CD14-positive monocyte (primary cell): Measurements from ENCODE around the gene TEX30. TPM values are rescaled to one million over a fixed set of nuclear protein-coding genes. Genes with fewer than 3 reads are reported as not detected.
"Not testable (repeated sequence)": the region's sequence is repeated elsewhere in the genome, so short reads cannot be mapped to it uniquely, and the experiment has no call there.

Source experiments
- DNase-seq, 3 donors: peaks; one replicate each; pipeline ENCODE4 v3.0.0-alpha.2; 2011 to 2022
- H2AFZ ChIP-seq: 2 replicates; pipeline ENCODE4 v1.6.0; 2012; ENCODE audit warnings: mild to moderate bottlenecking, low read depth, low read length, inconsistent platforms; ENCODE audit not compliant: insufficient read depth, poor library complexity, severe bottlenecking
- H3K27ac ChIP-seq, 2 donors: 1 replicate in 1 of 2; 2 replicates in 1 of 2; pipeline ENCODE4 v1.5.1; 2012 to 2013; ENCODE audit warnings: low read length in 2 of 2, control low read depth in 1 of 2, inconsistent platforms in 1 of 2, low read depth in 1 of 2, mild to moderate bottlenecking in 1 of 2
- H3K27me3 ChIP-seq, 2 donors: one replicate each; pipeline versions ENCODE4 v1.6.0 to v1.6.1; 2011 to 2013; ENCODE audit warnings: low read length in 2 of 2; ENCODE audit not compliant: control insufficient read depth in 2 of 2, insufficient read depth in 2 of 2
- H3K36me3 ChIP-seq, 2 donors: replicated peaks in 1 of 2; 1 replicate in 1 of 2; 2 replicates in 1 of 2; pipeline versions ENCODE4 v1.5.1 to v1.6.1; 2012 to 2013; ENCODE audit warnings: low read length in 2 of 2, control low read depth in 1 of 2, inconsistent platforms in 1 of 2, mild to moderate bottlenecking in 1 of 2; ENCODE audit not compliant: insufficient read depth in 2 of 2, control insufficient read depth in 1 of 2
- H3K4me1 ChIP-seq, 2 donors: 1 replicate in 1 of 2; 2 replicates in 1 of 2; pipeline versions ENCODE4 v1.5.1 to v1.6.1; 2012 to 2013; ENCODE audit warnings: low read length in 2 of 2, control low read depth in 1 of 2, inconsistent platforms in 1 of 2, mild to moderate bottlenecking in 1 of 2, moderate library complexity in 1 of 2; ENCODE audit not compliant: insufficient read depth in 2 of 2, control insufficient read depth in 1 of 2
- H3K4me2 ChIP-seq: replicated peaks from 2 replicates; pipeline ENCODE3; 2012; ENCODE audit warnings: low read length, moderate library complexity, mild to moderate bottlenecking; ENCODE audit not compliant: poor library complexity, severe bottlenecking; ENCODE audit errors: extremely low read depth
- H3K4me3 ChIP-seq, 3 experiments: fragments of 200-600 bp in 1 of 3; sonication (generic) in 1 of 3; replicated peaks in 1 of 3; 1 replicate in 2 of 3; 2 replicates in 1 of 3; pipeline ENCODE4 v1.5.1; 2011 to 2013; ENCODE audit warnings: low read length in 3 of 3, mild to moderate bottlenecking in 3 of 3, control low read depth in 2 of 3, low read depth in 2 of 3, inconsistent platforms in 1 of 3, moderate library complexity in 1 of 3
- H3K79me2 ChIP-seq: 2 replicates; pipeline ENCODE4 v1.6.0; 2012; ENCODE audit warnings: mild to moderate bottlenecking, control low read depth, inconsistent platforms, low read length, moderate library complexity; ENCODE audit not compliant: insufficient read depth
- H3K9ac ChIP-seq: 2 replicates; pipeline ENCODE4 v1.6.0; 2017; ENCODE audit warnings: low read length, mild to moderate bottlenecking; ENCODE audit not compliant: insufficient read depth, poor library complexity, severe bottlenecking
- H3K9me3 ChIP-seq, 2 donors: replicated peaks in 1 of 2; 1 replicate in 1 of 2; 2 replicates in 1 of 2; pipeline versions ENCODE4 v1.5.1 to v1.6.1; 2012 to 2013; ENCODE audit warnings: low read length in 2 of 2, control low read depth in 1 of 2; ENCODE audit not compliant: control insufficient read depth in 1 of 2, insufficient read depth in 1 of 2
- H4K20me1 ChIP-seq: 2 replicates; pipeline ENCODE4 v1.6.0; 2012; ENCODE audit warnings: mild to moderate bottlenecking, low read length, control low read depth, moderate library complexity; ENCODE audit not compliant: insufficient read depth
- H3K27ac Mint-ChIP-seq, 7 donors: one replicate each; pipeline ENCODE4 v1.8.0; 2020; ENCODE audit warnings: mild to moderate bottlenecking in 7 of 7, mixed read lengths in 7 of 7, moderate library complexity in 6 of 7, inconsistent platforms in 2 of 7
- H3K27me3 Mint-ChIP-seq, 3 donors: one replicate each; pipeline ENCODE4 v1.8.0; 2021 to 2022; ENCODE audit warnings: low read depth in 3 of 3, mild to moderate bottlenecking in 3 of 3, mixed read lengths in 3 of 3, moderate library complexity in 3 of 3, inconsistent platforms in 1 of 3
- H3K36me3 Mint-ChIP-seq, 2 donors: one replicate each; pipeline ENCODE4 v1.8.0; 2020; ENCODE audit warnings: mixed read lengths in 2 of 2, inconsistent platforms in 1 of 2, mild to moderate bottlenecking in 1 of 2
- H3K4me1 Mint-ChIP-seq: one replicate; pipeline ENCODE4 v1.8.0; 2020; ENCODE audit warnings: mild to moderate bottlenecking, mixed read lengths
- H3K4me3 Mint-ChIP-seq, 2 donors: one replicate each; pipeline ENCODE4 v1.8.0; 2020; ENCODE audit warnings: mild to moderate bottlenecking in 2 of 2, mixed read lengths in 2 of 2, moderate library complexity in 1 of 2
- H3K9me3 Mint-ChIP-seq, 7 donors: one replicate each; pipeline ENCODE4 v1.8.0; 2020 to 2022; ENCODE audit warnings: mixed read lengths in 7 of 7, mild to moderate bottlenecking in 6 of 7, moderate library complexity in 6 of 7, inconsistent platforms in 2 of 7
- WGBS: methylation state at CpG from one replicate; pipeline ENCODE4 v1.1.5; 2013; ENCODE audit warnings: missing lambda C conversion rate; ENCODE audit not compliant: insufficient coverage; 5-methylcytosine and 5-hydroxymethylcytosine counted together
- intact Hi-C, 2 donors: fragments of 100-400 bp; cut with micrococcal nuclease; formaldehyde crosslinking; loops; one replicate each; pipeline versions ENCODE4 v1.15.0 to v1.15.1; 2023
- polyA plus RNA-seq, 3 donors: library from polyadenylated mRNA; depleted of rRNA in 1 of 3; unstranded in 2 of 3; stranded (reverse) in 1 of 3; fragments of 300-500 nt in 2 of 3; fragments of >200 nt in 1 of 3; fragmentation: Illumina TruSeq in 2 of 3; gene quantifications; 1 replicate in 2 of 3; 2 replicates in 1 of 3; pipeline ENCODE4 v1.2.3, GENCODE V29; 2012 to 2021
- TF ChIP-seq, protein P1 (sequence below): fragments of 200-600 bp; IDR thresholded peaks from one replicate; pipeline ENCODE4 v1.8.0; 2022; ENCODE audit warnings: antibody characterized with exemption, mild to moderate bottlenecking

Gene TEX30
- polyA plus RNA-seq, 3 donors: 2.7 to 11.3 (median 10.9) TPM

DNA sequence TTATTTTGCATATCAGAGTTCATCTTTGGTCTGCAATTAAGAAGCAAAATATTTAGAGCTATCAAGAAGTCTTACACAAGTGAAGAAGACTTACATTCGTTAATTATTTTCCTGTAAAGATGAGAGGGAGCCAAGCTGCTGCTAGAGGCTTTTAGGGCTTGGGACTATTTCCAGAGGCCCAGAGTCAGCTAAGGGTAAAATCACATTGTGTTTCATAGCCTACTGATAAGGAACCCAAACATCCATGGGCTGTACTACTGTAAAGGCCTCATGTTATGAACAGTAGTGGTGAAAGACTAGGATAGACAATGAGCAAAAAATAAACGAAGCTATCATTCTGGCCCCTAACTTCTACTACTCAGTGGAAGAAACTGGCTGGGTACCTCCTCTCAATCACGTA, 10.9 kb upstream of the TEX30 start:
- Histone ChIP-seq H3K27ac (no peak overlapping the region), H3K4me2 (no peak overlapping the region), H4K20me1 (no peaks in the 10 kb centered on the region), H2AFZ (no peak overlapping the region), H3K4me3 (no peak overlapping the region), H3K27me3 (no peaks in the 10 kb centered on the region), H3K9ac (no peak overlapping the region), H3K36me3 (no peaks in the 10 kb centered on the region), H3K79me2 (no peaks in the 10 kb centered on the region), H3K4me1 (no peaks in the 10 kb centered on the region), H3K9me3 (peaks cover 0 to 7% of the 10 kb centered on the region in 2 donors)
- Mint-ChIP-seq H3K36me3 (no peaks in the 10 kb centered on the region), H3K27me3 (no peaks in the 10 kb centered on the region), H3K9me3 (peaks cover 0 to 18% (median 8%) of the 10 kb centered on the region in 7 donors), H3K4me3 (no peak overlapping the region), H3K4me1 (peaks cover 2% of the 10 kb centered on the region), H3K27ac (no peak overlapping the region)
- DNase-seq: no peak
- TF ChIP-seq, protein P1, sequence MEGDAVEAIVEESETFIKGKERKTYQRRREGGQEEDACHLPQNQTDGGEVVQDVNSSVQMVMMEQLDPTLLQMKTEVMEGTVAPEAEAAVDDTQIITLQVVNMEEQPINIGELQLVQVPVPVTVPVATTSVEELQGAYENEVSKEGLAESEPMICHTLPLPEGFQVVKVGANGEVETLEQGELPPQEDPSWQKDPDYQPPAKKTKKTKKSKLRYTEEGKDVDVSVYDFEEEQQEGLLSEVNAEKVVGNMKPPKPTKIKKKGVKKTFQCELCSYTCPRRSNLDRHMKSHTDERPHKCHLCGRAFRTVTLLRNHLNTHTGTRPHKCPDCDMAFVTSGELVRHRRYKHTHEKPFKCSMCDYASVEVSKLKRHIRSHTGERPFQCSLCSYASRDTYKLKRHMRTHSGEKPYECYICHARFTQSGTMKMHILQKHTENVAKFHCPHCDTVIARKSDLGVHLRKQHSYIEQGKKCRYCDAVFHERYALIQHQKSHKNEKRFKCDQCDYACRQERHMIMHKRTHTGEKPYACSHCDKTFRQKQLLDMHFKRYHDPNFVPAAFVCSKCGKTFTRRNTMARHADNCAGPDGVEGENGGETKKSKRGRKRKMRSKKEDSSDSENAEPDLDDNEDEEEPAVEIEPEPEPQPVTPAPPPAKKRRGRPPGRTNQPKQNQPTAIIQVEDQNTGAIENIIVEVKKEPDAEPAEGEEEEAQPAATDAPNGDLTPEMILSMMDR: no peak
- 100% methylated on average over 1 of the region's 3 CpGs for WGBS
- intact Hi-C loops: no loop called here

DNA sequence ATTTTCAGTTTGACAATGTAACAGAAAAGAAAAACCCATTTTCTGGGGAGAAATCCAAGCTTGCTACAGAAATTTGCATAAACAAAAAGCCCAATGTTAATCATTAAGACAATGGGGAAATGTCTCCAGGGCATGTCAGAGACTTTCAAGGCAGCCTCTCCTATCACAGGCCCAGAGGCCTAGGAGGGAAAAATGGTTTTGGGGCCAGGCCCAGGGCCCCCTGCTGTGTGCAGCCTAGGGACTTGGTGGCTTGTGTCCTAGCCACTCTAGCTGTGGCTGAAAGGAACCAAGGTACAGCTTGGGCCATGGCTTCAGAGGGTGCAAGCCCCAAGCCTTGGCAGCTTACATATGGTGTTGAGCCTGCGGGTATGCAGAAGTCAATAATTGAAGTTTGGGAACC, 8.0 kb upstream of the TEX30 start:
- TF ChIP-seq, protein P1: no peak
- intact Hi-C loops: no loop called here
- no peaks in the 10 kb centered on the region for H3K36me3 Mint-ChIP-seq
- Histone ChIP-seq H3K9ac (no peak overlapping the region), H3K4me3 (no peak overlapping the region), H3K27ac (no peak overlapping the region), H2AFZ (no peak overlapping the region), H3K36me3 (no peaks in the 10 kb centered on the region), H3K27me3 (no peaks in the 10 kb centered on the region), H4K20me1 (no peaks in the 10 kb centered on the region), H3K9me3 (peaks cover 0 to 7% of the 10 kb centered on the region in 2 donors), H3K4me2 (no peak overlapping the region), H3K79me2 (no peaks in the 10 kb centered on the region), H3K4me1 (no peaks in the 10 kb centered on the region)
- 100% methylated on average over 1 of the region's 1 CpG for WGBS
- no peaks in the 10 kb centered on the region for H3K27me3 Mint-ChIP-seq
- peaks cover 2% of the 10 kb centered on the region for H3K4me1 Mint-ChIP-seq
- no peak overlapping the region for H3K4me3 Mint-ChIP-seq
- H3K27ac Mint-ChIP-seq: peak overlapping the region in 1 of 7 donors; percentile 54
- DNase-seq: no peak
- H3K9me3 Mint-ChIP-seq: peaks cover 0 to 18% (median 8%) of the 10 kb centered on the region in 7 donors

DNA sequence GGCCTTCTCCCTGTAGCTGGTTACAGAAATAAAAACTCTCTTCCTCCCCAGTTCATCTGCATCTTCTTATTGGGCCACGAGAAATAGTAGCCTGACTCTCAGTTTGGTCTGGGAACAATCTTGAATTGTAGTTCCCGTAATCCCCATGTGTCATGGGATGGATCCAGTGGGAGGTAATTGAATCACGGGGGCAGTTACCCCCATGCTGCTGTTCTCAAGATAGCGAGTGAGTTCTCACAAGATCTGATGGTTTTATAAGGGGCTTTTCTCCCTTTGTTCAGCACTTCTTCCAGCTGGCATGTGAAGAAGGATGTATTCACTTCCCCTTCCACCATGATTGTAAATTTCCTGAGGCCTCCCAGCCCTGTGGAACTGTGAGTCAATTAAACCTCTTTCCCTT, 7.1 kb upstream of the TEX30 start:
- DNase-seq, H3K79me2 ChIP-seq: not testable (repeated sequence)

More for the DNA sequence above, 7.1 kb upstream of the TEX30 start:
- H3K4me2 ChIP-seq, intact Hi-C loops, H3K27me3 Mint-ChIP-seq, H3K36me3 ChIP-seq, H3K4me3 ChIP-seq, H3K27ac Mint-ChIP-seq, H3K27ac ChIP-seq, H3K4me1 ChIP-seq, H4K20me1 ChIP-seq, H3K9ac ChIP-seq, H3K36me3 Mint-ChIP-seq, H3K9me3 ChIP-seq, H3K4me3 Mint-ChIP-seq, H2AFZ ChIP-seq, H3K27me3 ChIP-seq, H3K4me1 Mint-ChIP-seq: not testable (repeated sequence)
- H3K9me3 Mint-ChIP-seq: peaks cover 0 to 18% (median 8%) of the 10 kb centered on the region in 7 donors
- 100% methylated on average over 2 of the region's 4 CpGs for WGBS
